OCI-LY7 (cell line): ENCODE results near the gene ASPHD2. TPM values are rescaled to one million over a fixed set of nuclear protein-coding genes. Genes with fewer than 3 reads are reported as not detected.

ENCODE experiments used
- BruUV-seq: library from RNA; stranded (reverse); fragments of 400-500 nt; replicated peaks from 2 replicates; lab custom pipeline; 2021; lab: Mats Ljungman, UMichigan
- CTCF ChIA-PET: fragments of 300-600 bp; sonication (Branson Sonifier 250); formaldehyde crosslinking; loops from one replicate; lab custom pipeline; 2022; ENCODE audit warnings: antibody characterized with exemption; ENCODE audit not compliant: unreplicated experiment; lab: Charles Lee
- POLR2A ChIA-PET: fragments of 300-600 bp; sonication (Branson Sonifier 250); formaldehyde crosslinking; loops from one replicate; lab custom pipeline; 2022; ENCODE audit warnings: antibody characterized with exemption; lab: Charles Lee
- DNase-seq: peaks from one replicate; pipeline ENCODE4 v3.0.0-alpha.2; 2015; ENCODE audit warnings: low spot score
- H2AFZ ChIP-seq: fragments of 200-600 bp; sonication (generic), shearing (Covaris generic); 2 replicates; pipeline ENCODE4 v1.6.1; 2014; ENCODE audit warnings: mild to moderate bottlenecking, antibody characterized with exemption, low read length, moderate library complexity
- H3K27ac ChIP-seq: fragments of 200-600 bp; sonication (generic); 2 replicates; pipeline ENCODE4 v1.5.1; 2014; ENCODE audit warnings: mixed run types, low read depth, mild to moderate bottlenecking, moderate library complexity, low read length, inconsistent platforms; ENCODE audit not compliant: poor library complexity, severe bottlenecking
- H3K36me3 ChIP-seq: fragments of 200-600 bp; sonication (generic); 2 replicates; pipeline ENCODE4 v1.6.1; 2014; ENCODE audit warnings: mild to moderate bottlenecking, antibody characterized with exemption, low read length, moderate library complexity, mixed read lengths; ENCODE audit not compliant: insufficient read depth
- H3K4me1 ChIP-seq: fragments of 200-600 bp; sonication (generic); 2 replicates; pipeline ENCODE4 v1.5.1; 2014; ENCODE audit warnings: mild to moderate bottlenecking, low read length; ENCODE audit not compliant: insufficient read depth, poor library complexity, severe bottlenecking
- H3K4me2 ChIP-seq: fragments of 200-600 bp; sonication (generic); 2 replicates; pipeline ENCODE4 v1.6.1; 2014; ENCODE audit warnings: mild to moderate bottlenecking, low read length
- H3K4me3 ChIP-seq: fragments of 200-600 bp; sonication (generic); 2 replicates; pipeline ENCODE4 v1.5.1; 2014; ENCODE audit warnings: mild to moderate bottlenecking, low read depth, low read length; ENCODE audit not compliant: poor library complexity, severe bottlenecking
- H3K79me2 ChIP-seq: fragments of 200-600 bp; sonication (generic); 2 replicates; pipeline ENCODE4 v1.6.1; 2016; ENCODE audit warnings: low read depth, mild to moderate bottlenecking, low read length, moderate library complexity, mixed read lengths; ENCODE audit not compliant: insufficient read depth
- H3K9me2 ChIP-seq: fragments of 200-600 bp; sonication (generic); 2 replicates; pipeline ENCODE4 v1.6.1; 2016; ENCODE audit warnings: mild to moderate bottlenecking, low read length, mixed read lengths; ENCODE audit not compliant: insufficient read depth
- H3K9me3 ChIP-seq: fragments of 200-600 bp; sonication (generic); 2 replicates; pipeline ENCODE4 v1.6.1; 2014; ENCODE audit warnings: mild to moderate bottlenecking, mixed run types, low read length, mixed read lengths
- H4K20me1 ChIP-seq: fragments of 200-600 bp; sonication (generic); 2 replicates; pipeline ENCODE4 v1.6.1; 2014; ENCODE audit warnings: mild to moderate bottlenecking, antibody characterized with exemption, low read length, moderate library complexity, mixed read lengths; ENCODE audit not compliant: insufficient read depth
- CTCF ChIP-seq: fragments of 200-600 bp; sonication (generic); conservative IDR thresholded peaks from 2 replicates; pipeline ENCODE4 v1.5.1; 2014; ENCODE audit warnings: mild to moderate bottlenecking, antibody characterized with exemption, low read length, moderate library complexity, mixed read lengths
- EZH2phosphoT487 ChIP-seq: fragments of 200-600 bp; sonication (generic); IDR thresholded peaks from 2 replicates; pipeline ENCODE4 v1.6.1; 2018; ENCODE audit warnings: low read depth, borderline replicate concordance, mild to moderate bottlenecking, mixed run types, antibody characterized with exemption, low read length, moderate library complexity, mixed read lengths
- intact Hi-C: fragments of 100-400 bp; cut with micrococcal nuclease; formaldehyde crosslinking; loops from one replicate; pipeline ENCODE4 v1.10.0; 2022; ENCODE audit not compliant: unreplicated experiment
- small RNA-seq: library from RNA; depleted of rRNA; stranded (forward); fragments of <200 nt; gene quantifications from one replicate; pipeline ENCODE3, GENCODE V24; 2014
- total RNA-seq, 2 experiments: library from RNA; depleted of rRNA in 1 of 2; stranded (reverse); fragments of >200 nt in 1 of 2; shearing (Covaris generic) in 1 of 2; gene quantifications; 2 replicates each; pipeline ENCODE4 v1.2.3, GENCODE V29; 2014 to 2022

ASPHD2 gene
- total RNA-seq, 2 experiments from 2014 or later = 5.5 to 6.5 TPM

GRCh38 chr22:26494506-26494905 lies 65.4 kb downstream of the ASPHD2 start:
- H3K9me3 ChIP-seq = no peaks in the 10 kb centered on the region
- no peaks in the 10 kb centered on the region for H3K79me2 ChIP-seq
- no peaks in the 10 kb centered on the region for H4K20me1 ChIP-seq
- H3K27ac ChIP-seq = no peak overlapping the region
- H3K9me2 ChIP-seq = no peaks in the 10 kb centered on the region
- no TSS peak for BruUV-seq
- DNase-seq = no peak
- H3K4me3 ChIP-seq = no peak overlapping the region
- intact Hi-C loops = no loop called here
- H3K36me3 ChIP-seq = peaks cover 99% of the 10 kb centered on the region
- H2AFZ ChIP-seq = no peak overlapping the region
- H3K4me1 ChIP-seq = peaks cover 3% of the 10 kb centered on the region
- POLR2A ChIA-PET = interaction anchor here (0.5 to 1.0 kb wide), 2 partner anchors 18 to 106 kb away, joined by 3 read pairs; partner anchors contain the start of gene TFIP11
- CTCF ChIA-PET = no interaction called here
- H3K4me2 ChIP-seq = no peak overlapping the region
- TF ChIP-seq CTCF = no peak
- TF ChIP-seq EZH2phosphoT487 = no peak

Small RNA genes within 50 kb of the gene (small RNA-seq; reads per million reads assigned to genes)
- not detected for gene RNA5SP495

Other genes with a start within 250 kb of the ASPHD2 start
- gene HPS4, start 54.5 kb downstream of the ASPHD2 start, total RNA-seq (2014; rRNA removed; shearing (Covaris generic)) = 64.8 and 77.4 TPM in 2 replicates
- 89.6 and 107 TPM in 2 replicates for gene HPS4, start 54.5 kb downstream of the ASPHD2 start, total RNA-seq (2022)
- gene SRRD, start 54.6 kb downstream of the ASPHD2 start, total RNA-seq (2014; rRNA removed; shearing (Covaris generic)) = 20.7 and 23.1 TPM in 2 replicates
- gene SRRD, start 54.6 kb downstream of the ASPHD2 start, total RNA-seq (2022) = 33.0 and 36.6 TPM in 2 replicates
- gene TFIP11, start 83.2 kb downstream of the ASPHD2 start, total RNA-seq (2014; rRNA removed; shearing (Covaris generic)) = 39.6 and 45.2 TPM in 2 replicates
- gene TFIP11, start 83.2 kb downstream of the ASPHD2 start, total RNA-seq (2022) = 52.3 and 54.5 TPM in 2 replicates
- gene TPST2, start 160.9 kb downstream of the ASPHD2 start, total RNA-seq (2014; rRNA removed; shearing (Covaris generic)) = 19.1 and 19.9 TPM in 2 replicates
- gene TPST2, start 160.9 kb downstream of the ASPHD2 start, total RNA-seq (2022) = 12.5 and 14.4 TPM in 2 replicates
- 0.21 and 0.35 TPM in 2 replicates for gene CRYBB1, start 188.8 kb downstream of the ASPHD2 start, total RNA-seq (2014; rRNA removed; shearing (Covaris generic))
- gene CRYBB1, start 188.8 kb downstream of the ASPHD2 start, total RNA-seq (2022) = 0.61 TPM in 1 of 2 replicates, not detected in the other
- 3.2 TPM in 1 of 2 replicates, not detected in the other for gene CRYBA4, start 192.7 kb downstream of the ASPHD2 start, total RNA-seq (2014; rRNA removed; shearing (Covaris generic))
- gene CRYBA4, start 192.7 kb downstream of the ASPHD2 start, total RNA-seq (2022) = 1.3 TPM in 1 of 2 replicates, not detected in the other
- gene MIAT, start 228.3 kb downstream of the ASPHD2 start, total RNA-seq (2014; rRNA removed; shearing (Covaris generic)) = 8.7 and 11.8 TPM in 2 replicates
- gene MIAT, start 228.3 kb downstream of the ASPHD2 start, total RNA-seq (2022) = 4.1 and 5.2 TPM in 2 replicates